GM21619 (cell line): ENCODE results near the gene PLBD2.
A peak's percentile ranks its signal among the peaks of the same experiment; 100 is the strongest.
"Not testable (repeated sequence)": the region's sequence is repeated elsewhere in the genome, so short reads cannot be mapped to it uniquely, and the experiment has no call there.

Experiments used
- ATAC-seq: cut with Tn5 transposase; IDR thresholded peaks from one replicate; pipeline ENCODE4 v1.9.1; 2021; ENCODE audit not compliant: unreplicated experiment

Gene PLBD2

DNA sequence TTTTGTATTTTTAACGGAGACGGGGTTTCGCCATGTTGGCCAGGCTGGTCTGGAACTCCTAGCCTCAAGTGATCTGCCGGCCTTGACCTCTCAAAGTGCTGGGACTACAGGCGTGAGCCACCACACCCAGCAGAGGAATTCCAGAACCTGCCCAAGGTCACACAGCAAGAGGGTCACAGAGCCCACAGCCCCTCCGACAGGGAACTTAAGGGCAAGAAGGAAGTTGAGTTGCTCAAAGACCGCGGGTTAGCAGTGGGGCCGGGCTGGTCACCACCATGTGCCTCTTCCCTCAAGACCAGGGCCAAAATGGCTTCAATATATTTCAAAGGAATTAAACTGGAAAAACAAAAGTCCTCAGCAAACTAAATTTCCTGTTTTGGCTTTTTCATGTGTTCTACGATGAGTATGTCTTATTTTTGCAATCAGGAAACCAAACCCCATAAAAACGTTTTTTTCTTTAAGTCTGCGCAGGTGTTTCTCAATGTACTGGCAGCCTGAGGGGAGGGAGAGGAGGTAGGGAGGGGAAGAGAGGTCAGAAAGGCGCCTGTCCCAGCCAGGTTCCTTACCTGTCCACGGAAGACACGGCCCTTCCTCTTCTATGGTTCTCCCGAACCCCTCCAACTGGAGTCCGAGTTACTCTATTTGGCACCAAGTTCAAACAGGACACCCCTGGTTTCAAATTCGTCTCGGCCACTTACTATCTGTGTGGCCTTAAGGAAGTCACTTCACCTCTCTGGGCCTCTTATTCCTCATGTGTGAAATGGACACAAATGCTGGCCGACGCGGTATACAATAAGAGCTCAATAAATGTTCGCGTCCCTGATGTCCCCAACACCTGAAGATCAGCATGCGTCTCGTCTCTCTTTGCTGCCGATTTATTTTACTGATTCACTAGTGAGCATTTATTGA, 24.3 kb upstream of the PLBD2 start:
- peak; percentile 18 for ATAC-seq

DNA sequence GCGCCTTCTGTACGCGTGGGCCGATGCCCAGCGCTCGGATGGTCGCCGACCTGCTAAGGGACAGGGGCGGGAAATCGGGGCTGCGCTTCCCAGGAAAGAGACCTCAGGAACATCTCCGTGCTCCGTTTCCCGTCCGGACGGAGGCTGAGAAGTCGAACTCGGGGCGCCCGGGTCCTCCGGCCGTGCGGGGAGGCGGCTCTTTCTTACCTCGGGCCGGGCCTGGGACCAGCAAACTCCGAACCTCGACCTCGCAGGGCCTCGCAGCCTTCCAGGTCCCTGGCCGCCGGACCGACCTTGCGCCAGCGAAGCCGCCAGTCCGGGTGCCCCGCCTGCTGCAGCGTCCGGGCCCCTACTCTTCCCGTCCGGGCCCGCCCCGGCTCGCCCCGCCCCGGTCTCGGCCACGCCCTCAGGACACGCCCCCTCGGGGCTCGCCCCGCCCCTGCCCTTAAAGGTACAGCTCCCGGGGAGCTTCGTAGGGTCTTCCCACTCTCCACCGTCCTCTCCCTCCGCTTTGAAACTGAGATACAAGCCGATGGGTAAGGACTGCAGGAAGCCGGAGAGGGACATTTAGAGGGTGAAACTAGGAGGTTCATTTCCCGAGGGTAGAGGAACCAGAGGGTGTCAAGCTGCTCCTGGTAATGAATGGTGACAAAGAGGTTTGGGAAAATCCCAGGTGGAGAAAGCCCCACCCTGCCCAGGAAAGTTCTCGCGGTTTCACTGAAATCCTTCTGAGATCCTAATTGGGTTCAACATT, 23.4 kb upstream of the PLBD2 start, which contains the start of gene SLC8B1:
Gene SLC8B1, minus strand, starts transcription at position 324 of the 754 bp plus-strand sequence. CDS start 2,231 bp downstream, outside the sequence.
- peak; percentile 92 for ATAC-seq

DNA sequence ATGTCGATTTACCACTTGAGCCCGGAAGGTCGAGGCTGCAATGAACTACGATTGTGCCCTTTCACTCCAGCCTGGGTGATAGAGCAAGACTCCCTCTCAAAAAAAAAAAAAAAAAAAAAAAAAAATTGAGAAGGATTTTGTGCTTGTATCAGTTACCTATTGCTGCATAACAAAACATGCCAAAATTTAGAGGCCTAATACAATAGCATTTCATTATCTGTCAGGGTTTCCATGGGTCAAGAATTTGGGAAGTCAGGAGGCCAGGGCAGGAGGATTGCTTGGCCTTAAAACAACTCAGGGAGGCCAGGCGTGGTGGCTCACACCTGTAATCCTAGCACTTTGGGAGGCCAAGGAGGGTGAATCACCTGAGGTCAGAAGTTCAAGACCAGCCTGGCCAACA, 18.8 kb upstream of the PLBD2 start:
- no peak for ATAC-seq

DNA sequence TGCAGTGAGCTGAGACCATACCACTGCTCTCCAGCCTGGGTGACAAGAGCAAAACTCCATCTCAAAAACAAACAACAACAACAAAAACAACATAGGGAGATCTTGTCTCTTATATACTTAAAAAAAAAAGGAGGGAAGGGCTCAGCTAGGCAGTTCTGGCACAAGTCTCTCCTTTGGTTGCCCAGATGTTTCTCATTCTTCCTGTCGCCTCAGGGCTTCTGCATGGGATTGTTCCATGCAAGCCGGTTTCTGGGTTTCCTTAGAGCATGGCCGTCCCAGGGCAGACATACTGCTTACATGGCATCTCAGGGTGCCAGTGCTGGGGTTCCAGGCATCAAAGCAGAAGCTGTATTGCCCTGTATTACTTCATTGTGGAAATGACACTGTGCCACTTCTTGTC, 18.3 kb upstream of the PLBD2 start:
- ATAC-seq: no peak

DNA sequence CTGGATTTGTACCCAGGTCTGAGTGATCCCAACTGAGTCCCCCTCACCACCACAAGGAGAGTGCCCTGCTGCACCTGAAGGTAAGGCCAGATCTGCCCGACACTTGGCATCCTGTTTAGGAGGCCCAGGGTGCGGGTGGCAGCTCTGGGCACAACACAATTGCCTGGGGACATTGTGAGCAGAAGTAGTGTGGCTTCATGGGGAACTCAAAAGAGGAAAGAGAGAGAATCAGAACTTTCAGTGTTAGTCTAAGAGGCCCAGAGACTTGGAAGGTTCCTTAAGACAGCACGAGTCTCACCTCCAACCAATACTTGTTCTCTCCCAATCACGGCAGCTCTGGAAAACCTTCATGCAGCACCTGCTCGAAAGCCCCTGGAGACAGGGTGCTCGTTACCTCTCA, 16.9 kb upstream of the PLBD2 start:
- no peak for ATAC-seq

DNA sequence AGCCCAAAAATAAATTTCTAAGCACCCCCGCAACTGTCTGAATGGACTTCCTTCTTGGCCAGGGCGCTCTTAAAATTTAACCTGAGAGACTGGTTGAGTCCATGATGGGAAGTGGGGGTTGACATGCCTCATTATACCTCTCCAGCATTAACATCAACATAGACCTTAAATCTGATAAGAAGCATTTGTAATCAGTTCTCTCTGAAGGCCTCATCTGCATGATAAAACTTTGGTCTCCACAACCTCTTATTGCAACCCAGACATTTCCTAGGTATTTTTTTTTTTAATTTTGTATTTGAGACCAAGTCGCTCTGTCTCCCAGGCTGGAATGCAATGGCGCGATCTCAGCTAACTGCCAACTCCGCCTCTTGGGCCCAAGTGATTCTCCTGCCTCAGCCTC, 13.1 kb upstream of the PLBD2 start:
- ATAC-seq: no peak

DNA sequence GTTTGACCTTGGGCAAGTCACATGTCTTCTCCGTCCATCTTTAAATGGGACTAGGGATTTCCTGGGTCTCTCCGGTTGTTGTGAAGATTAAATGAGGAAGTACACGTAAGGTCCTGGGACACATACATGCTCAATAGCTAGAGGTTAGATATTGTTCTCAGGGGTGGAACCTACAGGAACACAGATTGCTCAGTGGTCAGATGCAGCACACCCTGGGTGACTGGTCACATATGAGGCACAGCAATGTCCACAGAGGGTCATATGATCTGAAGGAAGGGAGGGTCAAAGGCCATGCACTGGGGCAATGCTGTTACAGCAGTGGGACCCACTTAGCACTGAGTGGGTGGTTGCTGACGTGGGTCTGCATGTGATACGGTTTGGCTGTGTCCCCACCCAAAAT, 12.0 kb upstream of the PLBD2 start:
- ATAC-seq: no peak

DNA sequence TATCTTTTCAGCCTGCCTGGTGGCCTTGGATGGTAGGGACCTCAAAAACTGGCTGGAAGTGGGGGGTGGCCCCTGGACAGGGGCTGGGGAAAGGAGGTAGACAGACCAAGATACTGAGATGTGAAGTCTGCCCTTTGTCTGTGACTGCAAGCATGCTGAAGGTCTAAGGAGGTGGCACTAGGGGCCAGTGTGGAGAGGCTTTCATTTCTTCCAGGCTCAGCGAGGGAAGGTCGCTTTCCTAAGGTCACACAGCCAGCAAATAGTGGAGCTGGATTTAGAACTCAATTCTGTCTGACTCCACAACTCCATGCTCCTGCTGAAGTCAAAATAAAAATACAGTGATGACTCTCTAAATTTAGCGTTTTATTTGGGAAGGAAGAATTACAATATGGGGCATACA, 11.3 kb upstream of the PLBD2 start:
- no peak for ATAC-seq

DNA sequence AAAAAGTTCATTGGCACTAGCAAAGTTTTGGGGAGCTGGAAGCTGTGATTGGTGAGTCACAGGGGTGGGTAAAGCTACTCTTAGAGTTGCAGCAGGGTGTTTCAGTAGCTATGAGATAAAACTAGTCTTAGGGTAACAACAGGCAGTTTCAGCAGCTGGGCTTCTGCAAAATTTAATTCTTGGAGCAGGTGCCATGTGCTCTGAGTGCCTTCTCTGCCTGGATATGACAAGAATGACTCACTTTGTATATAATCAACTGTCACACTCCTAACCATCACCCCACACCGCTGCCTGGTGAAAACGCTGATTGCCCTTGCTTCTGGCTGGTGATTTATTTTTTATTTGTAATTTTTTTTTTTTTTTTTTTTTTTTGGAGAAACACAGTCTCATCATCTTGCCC, 10.5 kb upstream of the PLBD2 start:
- ATAC-seq: no peak

DNA sequence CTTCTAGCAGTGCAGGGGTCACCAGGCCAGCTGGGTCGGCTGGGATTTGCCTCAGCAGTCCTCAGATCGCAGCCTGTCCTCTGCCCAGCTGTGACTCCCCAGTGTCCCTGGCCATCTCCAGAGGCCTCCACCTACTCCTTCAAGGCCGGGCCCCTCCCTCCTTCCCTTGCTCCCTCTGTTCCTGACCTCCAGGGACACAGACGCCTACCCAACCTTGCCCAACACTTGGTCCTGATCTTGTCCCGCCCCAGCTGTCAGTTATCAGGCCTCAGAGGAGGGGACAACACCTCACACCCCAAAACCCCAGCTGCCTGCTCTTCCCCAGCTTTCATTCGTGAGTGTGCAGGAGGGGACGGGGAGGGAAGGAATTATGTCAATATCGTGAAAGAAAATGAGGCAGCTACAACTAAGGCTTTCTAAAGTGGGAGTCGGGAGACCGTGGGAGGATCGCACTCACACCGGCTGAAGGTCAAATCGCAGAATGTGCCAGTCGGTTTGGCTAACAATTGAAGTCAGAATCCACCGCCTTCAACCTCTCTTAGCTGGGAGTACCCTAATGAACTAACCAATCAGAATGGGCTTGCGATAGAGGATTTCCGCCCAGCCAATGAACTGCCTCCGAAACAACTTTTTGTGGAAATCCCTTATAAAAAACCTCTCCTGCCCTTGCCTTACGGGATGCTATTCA, 9.4 kb upstream of the PLBD2 start:
- ATAC-seq: no peak

DNA sequence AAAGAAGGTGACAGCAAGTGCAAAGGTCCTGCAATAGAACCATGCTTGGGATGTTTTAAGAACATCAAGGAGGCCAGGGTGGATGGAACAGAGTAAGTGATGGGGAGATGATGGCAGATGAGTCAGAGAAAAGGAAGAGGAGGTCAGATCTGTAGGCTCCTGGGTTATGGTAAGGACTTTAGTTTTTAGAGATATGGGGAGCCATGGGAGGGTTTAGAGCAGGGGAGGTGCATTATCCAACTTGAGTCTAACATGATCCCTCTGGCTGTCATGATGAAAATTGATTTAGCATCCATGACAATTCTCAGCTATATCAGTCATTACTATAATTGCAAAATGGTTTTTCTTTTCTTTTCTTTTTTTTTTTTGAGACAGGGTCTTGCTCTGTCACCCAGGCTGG, 7.3 kb upstream of the PLBD2 start:
- ATAC-seq: no peak

DNA sequence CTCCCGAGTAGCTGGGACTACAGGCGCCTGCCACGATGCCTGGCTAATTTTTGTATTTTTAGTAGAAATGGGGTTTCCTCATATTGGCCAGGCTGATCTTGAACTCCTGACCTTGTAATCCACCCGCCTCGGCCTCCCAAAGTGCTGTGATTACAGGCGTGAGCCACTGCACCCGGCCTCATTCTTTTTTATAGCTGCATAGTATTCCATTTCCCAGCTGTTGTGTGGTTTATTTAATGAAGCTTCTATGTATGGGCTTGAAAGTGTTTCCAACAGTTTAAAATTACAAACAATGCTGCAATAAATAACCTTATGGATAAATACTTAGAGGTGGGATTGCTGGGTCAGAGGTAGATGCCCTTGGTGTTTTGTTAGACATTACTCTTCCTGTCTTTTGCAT, 4.2 kb upstream of the PLBD2 start:
- not testable (repeated sequence) for ATAC-seq

DNA sequence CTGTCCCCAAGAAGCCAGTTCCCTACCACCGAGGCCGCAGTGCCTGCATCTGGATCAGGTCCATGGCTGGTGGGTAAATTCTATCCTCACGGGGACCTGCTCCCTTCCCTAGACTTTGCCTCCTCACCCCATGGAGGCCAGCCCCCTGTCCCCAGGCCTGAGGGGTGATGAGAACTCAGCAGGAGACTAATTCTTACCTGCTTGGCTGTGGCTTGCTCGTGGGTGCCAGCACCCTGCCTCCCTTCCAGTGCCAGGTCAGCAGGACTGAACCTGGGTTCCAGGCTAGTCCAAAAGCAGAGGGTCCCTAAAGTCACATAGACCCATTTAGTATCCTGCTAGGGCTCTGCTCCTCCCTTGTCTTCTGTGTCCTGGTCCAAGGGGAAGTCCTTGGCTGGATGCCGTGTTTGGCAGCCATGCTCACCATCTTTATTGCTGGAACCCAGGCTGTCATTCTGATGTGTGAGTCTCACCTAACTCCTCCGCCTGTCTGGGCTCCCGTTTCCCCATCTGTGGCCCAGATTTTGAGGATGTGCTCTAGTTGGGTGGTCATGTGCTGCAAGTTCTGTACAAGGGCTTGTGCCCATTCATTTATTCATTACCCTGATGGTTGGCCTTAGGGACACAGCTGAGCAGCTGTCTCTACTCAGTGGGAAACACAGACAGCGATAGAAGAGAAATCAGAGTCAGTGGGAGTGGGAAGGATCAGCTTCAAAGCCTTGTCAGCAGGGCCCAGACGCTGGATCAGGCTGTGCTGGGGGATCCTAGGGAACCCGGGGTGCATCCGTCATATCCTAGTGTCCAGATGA, 949 bp downstream of the PLBD2 start:
- no peak for ATAC-seq

DNA sequence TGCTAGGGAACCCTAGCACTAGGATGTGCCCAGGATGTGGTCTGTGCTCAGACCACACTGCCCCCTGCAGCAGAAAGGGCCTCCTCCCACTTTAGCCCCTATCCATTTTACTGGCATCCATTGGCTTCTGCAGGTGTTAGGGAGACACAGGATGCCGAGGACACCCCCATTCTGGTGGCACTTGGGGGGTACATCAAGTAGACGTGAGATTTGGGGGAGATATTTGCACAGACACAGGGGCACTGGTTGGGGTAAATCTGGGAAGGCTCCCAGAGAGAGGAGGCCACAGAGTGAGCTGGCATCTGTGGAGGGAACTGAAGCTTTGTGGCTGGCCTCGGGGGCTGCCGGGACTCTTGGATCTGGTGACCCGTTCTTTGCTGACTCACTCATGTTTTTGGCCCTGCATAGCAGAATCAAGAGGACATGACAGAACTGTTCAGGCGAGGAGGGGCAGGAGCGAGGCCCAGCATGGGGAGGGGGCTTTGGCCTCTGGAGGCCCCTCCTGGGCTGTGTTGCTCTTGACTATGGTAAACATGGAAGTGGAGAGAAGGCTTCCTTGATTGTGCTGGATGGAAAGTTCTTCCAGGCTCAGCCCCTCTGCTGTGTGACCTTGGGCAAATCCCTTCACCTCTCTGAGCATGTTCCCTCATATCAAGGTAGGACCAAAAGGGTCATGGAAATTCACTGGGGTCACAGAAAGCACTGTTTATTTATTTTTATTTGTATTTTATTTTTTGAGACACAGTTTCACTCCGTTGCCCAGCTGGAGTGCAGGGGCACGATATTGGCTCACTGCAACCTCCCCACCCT, 1.8 kb downstream of the PLBD2 start:
- no peak for ATAC-seq

DNA sequence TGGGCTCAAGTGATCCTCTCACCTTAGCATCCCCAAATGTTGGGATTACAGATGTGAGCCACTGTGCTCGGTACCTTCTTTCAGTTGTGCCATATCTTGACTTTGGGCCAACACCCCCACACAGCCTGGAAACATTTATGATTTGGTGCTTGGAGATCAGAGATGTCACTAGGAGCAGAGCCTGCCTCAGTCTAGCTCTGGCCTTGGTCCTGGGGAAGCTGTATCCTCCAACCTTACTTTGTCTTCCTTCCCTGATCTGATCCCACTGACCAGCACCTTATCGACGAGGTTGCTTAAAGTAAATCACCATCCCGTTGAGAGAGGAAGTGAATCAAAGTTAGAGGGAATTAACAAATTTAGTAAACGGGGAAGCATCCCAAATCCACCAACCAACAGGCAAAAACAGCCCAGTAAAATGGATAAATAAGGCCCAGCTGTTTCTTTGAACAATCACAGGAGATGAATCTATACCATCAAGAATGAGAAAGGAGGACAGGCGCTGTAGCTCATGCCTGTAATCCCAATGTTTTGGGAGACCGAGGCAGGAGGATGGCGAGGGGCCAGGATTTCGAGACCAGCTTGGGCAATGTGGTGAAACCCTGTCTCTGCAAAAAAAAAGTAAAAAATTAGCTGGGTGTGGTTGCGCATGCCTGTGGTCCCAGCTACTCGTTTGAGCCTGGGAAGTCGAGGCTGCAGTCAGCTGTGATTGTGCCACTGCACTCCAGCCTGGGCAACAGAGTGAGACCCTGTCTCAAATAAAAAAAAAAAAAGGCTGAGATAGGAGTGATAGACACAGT, 3.4 kb downstream of the PLBD2 start:
- no peak for ATAC-seq

DNA sequence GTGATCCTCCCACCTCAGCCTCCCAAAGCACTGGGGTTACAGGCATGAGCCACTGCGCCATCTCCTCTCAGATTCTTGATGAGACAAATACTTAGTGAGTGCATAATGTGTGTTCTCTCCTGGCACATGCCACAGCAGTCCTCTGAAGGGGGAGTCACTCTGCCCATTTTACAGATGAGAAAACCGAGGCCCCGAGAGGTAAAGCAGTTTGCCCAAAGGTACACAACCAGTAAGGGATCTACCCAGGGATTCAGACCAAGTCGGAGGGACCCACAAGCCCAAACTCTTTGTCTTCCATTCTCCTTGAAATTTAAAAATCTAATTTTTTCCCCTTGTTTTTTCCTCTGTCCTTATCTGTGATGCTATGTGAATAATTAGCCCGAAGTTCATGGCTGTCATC, 6.3 kb downstream of the PLBD2 start:
- ATAC-seq: no peak

DNA sequence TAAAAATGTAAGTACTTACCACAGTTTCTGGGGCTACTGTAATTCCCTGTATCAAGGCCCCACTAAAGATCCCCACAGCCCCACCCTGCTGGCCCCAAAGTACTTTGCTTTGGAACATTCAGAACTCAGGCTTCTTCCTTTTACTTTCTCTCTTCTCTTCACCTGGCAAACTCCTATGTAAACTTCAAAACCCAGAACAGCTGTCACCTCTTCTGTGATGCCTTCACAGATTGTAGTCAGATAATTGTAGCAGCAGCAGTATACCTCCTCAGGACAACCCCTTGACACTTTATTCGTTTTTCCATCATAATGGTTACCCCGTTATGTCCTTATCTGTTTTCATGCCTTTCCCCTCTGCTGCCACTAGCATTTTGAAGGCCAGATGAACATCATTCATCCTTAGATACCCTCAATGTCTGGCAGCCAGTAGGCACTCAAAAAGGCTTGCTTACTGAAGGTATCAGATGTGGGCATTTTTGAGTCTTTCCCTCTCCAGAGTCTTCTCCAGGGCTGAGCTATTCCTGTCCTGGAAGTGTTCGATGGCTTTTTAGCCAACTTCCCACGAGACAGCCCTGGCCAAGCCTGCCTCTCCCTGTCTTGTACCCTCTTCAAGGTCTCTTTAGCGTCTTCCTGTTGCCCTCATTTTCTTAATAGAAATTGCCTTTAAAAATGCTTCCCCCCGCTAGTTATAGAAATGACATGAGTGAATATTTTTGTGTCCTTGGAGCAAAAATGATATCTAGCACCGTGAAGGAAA, 7.4 kb downstream of the PLBD2 start:
- no peak for ATAC-seq

DNA sequence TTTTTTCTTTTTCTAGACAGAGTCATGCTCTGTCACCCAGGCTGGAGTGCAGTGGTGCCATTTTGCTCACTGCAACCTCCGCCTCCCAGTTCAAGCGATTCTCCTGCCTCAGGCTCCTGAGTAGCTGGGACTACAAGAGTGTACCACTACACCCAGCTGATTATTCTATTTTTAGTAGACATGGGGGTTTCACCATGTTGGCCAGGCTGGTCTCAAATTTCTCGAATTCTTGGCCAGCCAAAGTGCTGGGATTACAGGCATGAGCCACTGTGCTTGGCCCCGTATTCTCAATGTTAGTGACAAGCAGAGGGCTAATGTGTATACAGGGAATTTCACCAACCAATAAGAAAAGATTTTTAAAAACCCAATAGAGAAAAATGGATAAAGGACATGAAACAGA, 8.4 kb downstream of the PLBD2 start:
- no peak for ATAC-seq
